WTC11 (cell line): Measurements from ENCODE around the gene CDCP1. TPM values are rescaled to one million over a fixed set of nuclear protein-coding genes. Genes with fewer than 3 reads are reported as not detected.

Source experiments
- ATAC-seq: fragments of 200-7000 bp; cut with Tn5 transposase; 2 replicates; pipeline ENCODE4 v1.10.0; 2021; ENCODE audit warnings: mild to moderate bottlenecking, moderate library complexity
- CTCF ChIA-PET: fragments of 300-600 bp; sonication (Branson Sonifier 250); formaldehyde crosslinking; loops from one replicate; lab custom pipeline; 2021; ENCODE audit warnings: antibody characterized with exemption; lab: Charles Lee
- POLR2A ChIA-PET: fragments of 350-600 bp; sonication (Branson Sonifier 250); formaldehyde crosslinking; loops from one replicate; lab custom pipeline; 2021; ENCODE audit warnings: antibody characterized with exemption; lab: Charles Lee
- DNase-seq: peaks from one replicate; pipeline ENCODE4 v3.0.0; 2021; ENCODE audit warnings: low spot score
- H3K27ac Mint-ChIP-seq: 2 replicates; pipeline ENCODE4 v1.8.0; 2021; ENCODE audit warnings: mixed read lengths
- H3K27me3 Mint-ChIP-seq: 2 replicates; pipeline ENCODE4 v1.8.0; 2021; ENCODE audit warnings: low read depth, mild to moderate bottlenecking, moderate library complexity, mixed read lengths
- H3K36me3 Mint-ChIP-seq: 2 replicates; pipeline ENCODE4 v1.8.0; 2021; ENCODE audit warnings: mixed read lengths
- H3K4me1 Mint-ChIP-seq: 2 replicates; pipeline ENCODE4 v1.8.0; 2022; ENCODE audit warnings: mixed read lengths
- H3K4me3 Mint-ChIP-seq: 2 replicates; pipeline ENCODE4 v1.8.0; 2021; ENCODE audit warnings: mild to moderate bottlenecking, moderate library complexity, mixed read lengths
- H3K9me3 Mint-ChIP-seq: 2 replicates; pipeline ENCODE4 v1.8.0; 2021; ENCODE audit warnings: mixed read lengths
- AR ChIP-seq: fragments of 250-450 bp; sonication (Bioruptor Pico); IDR thresholded peaks from 2 replicates; pipeline ENCODE4 v1.9.0; 2021; ENCODE audit warnings: mild to moderate bottlenecking
- EMX1 ChIP-seq: fragments of 250-450 bp; sonication (Bioruptor Pico); IDR thresholded peaks from 2 replicates; pipeline ENCODE4 v1.8.0; 2021; ENCODE audit warnings: mild to moderate bottlenecking
- ETV6 ChIP-seq: sonication (generic); formaldehyde crosslinking; IDR thresholded peaks from 2 replicates; pipeline ENCODE4 v1.8.1; 2022; ENCODE audit warnings: mild to moderate bottlenecking, missing genetic modification reagents
- FOXJ3 ChIP-seq: sonication (generic); formaldehyde crosslinking; IDR thresholded peaks from 2 replicates; pipeline ENCODE4 v1.9.0; 2021; ENCODE audit warnings: missing genetic modification reagents, mild to moderate bottlenecking, borderline replicate concordance
- FOXP1 ChIP-seq: sonication (generic); formaldehyde crosslinking; IDR thresholded peaks from 2 replicates; pipeline ENCODE4 v1.8.0; 2022; ENCODE audit warnings: missing genetic modification reagents, mild to moderate bottlenecking, moderate library complexity, borderline replicate concordance
- GABPB1 ChIP-seq: sonication (generic); formaldehyde crosslinking; IDR thresholded peaks from 2 replicates; pipeline ENCODE4 v1.8.1; 2023; ENCODE audit warnings: mild to moderate bottlenecking, missing genetic modification reagents
- GRHL2 ChIP-seq: fragments of 250-450 bp; sonication (Bioruptor Pico); IDR thresholded peaks from 2 replicates; pipeline ENCODE4 v1.8.0; 2022; ENCODE audit warnings: mild to moderate bottlenecking, moderate library complexity; ENCODE audit not compliant: insufficient replicate concordance, severe bottlenecking
- HMGXB4 ChIP-seq: sonication (generic); formaldehyde crosslinking; IDR thresholded peaks from 2 replicates; pipeline ENCODE4 v1.8.1; 2023; ENCODE audit warnings: mild to moderate bottlenecking, moderate library complexity, missing genetic modification reagents
- IRF1 ChIP-seq: sonication (generic); formaldehyde crosslinking; IDR thresholded peaks from 2 replicates; pipeline ENCODE4 v1.8.0; 2023; ENCODE audit warnings: missing genetic modification reagents
- IRF2 ChIP-seq: sonication (generic); formaldehyde crosslinking; IDR thresholded peaks from 2 replicates; pipeline ENCODE4 v1.8.0; 2022; ENCODE audit warnings: low read depth, missing genetic modification reagents, borderline replicate concordance
- NR1H2 ChIP-seq: sonication (generic); formaldehyde crosslinking; IDR thresholded peaks from 2 replicates; pipeline ENCODE4 v1.9.0; 2021; ENCODE audit warnings: mild to moderate bottlenecking, moderate library complexity, missing genetic modification reagents
- NR3C1 ChIP-seq: sonication (generic); formaldehyde crosslinking; conservative IDR thresholded peaks from 2 replicates; pipeline ENCODE4 v1.8.1; 2023; ENCODE audit warnings: low read depth, mild to moderate bottlenecking, missing genetic modification reagents
- PRDM15 ChIP-seq: sonication (generic); formaldehyde crosslinking; IDR thresholded peaks from 2 replicates; pipeline ENCODE4 v1.8.0; 2022; ENCODE audit warnings: missing genetic modification reagents
- PREB ChIP-seq: sonication (generic); formaldehyde crosslinking; IDR thresholded peaks from 2 replicates; pipeline ENCODE4 v1.8.1; 2022; ENCODE audit warnings: mild to moderate bottlenecking, missing genetic modification reagents, moderate library complexity, borderline replicate concordance
- SMAD3 ChIP-seq: sonication (generic); formaldehyde crosslinking; IDR thresholded peaks from 2 replicates; pipeline ENCODE4 v1.8.0; 2022; ENCODE audit warnings: missing genetic modification reagents, mild to moderate bottlenecking, borderline replicate concordance
- SOX15 ChIP-seq: fragments of 250-450 bp; sonication (Bioruptor Pico); IDR thresholded peaks from 2 replicates; pipeline ENCODE4 v1.9.0; 2021; ENCODE audit warnings: mild to moderate bottlenecking
- TCF7 ChIP-seq: sonication (generic); formaldehyde crosslinking; IDR thresholded peaks from 2 replicates; pipeline ENCODE4 v1.8.0; 2022; ENCODE audit warnings: mild to moderate bottlenecking, low read depth, missing genetic modification reagents, moderate library complexity
- TP53 ChIP-seq: sonication (generic); formaldehyde crosslinking; IDR thresholded peaks from 2 replicates; pipeline ENCODE4 v1.8.1; 2023; ENCODE audit warnings: mild to moderate bottlenecking, missing genetic modification reagents
- ZBTB21 ChIP-seq: sonication (generic); formaldehyde crosslinking; IDR thresholded peaks from 2 replicates; pipeline ENCODE4 v1.8.1; 2023; ENCODE audit warnings: mild to moderate bottlenecking, missing genetic modification reagents, borderline replicate concordance
- ZNF263 ChIP-seq: sonication (generic); formaldehyde crosslinking; IDR thresholded peaks from 2 replicates; pipeline ENCODE4 v1.8.1; 2022; ENCODE audit warnings: low read depth, mild to moderate bottlenecking, moderate library complexity, missing genetic modification reagents
- total RNA-seq: library from RNA; stranded (reverse); gene quantifications from 3 replicates; pipeline ENCODE4 v1.2.3, GENCODE V29; 2021

The CDCP1 gene
- total RNA-seq, 1 experiment from 2014 or later: 14.6 TPM

- POLR2A ChIA-PET: no interaction called here
- H3K4me3 Mint-ChIP-seq: no peak overlapping the region
- H3K36me3 Mint-ChIP-seq: peaks cover 16% of the 10 kb centered on the region
- no peak for DNase-seq
- TF ChIP-seq EMX1 (CRISPR knock-in tag) (no peak), ZNF263 (CRISPR knock-in tag) (no peak), AR (CRISPR knock-in tag) (no peak), TCF7 (no peak), IRF1 (no peak), SOX15 (no peak), GABPB1 (no peak), SMAD3 (CRISPR knock-in tag) (no peak)
- no peaks in the 10 kb centered on the region for H3K4me1 Mint-ChIP-seq
- ATAC-seq: no peak
- CTCF ChIA-PET: interaction anchor here (1.4 kb wide), 1 partner anchor 35 kb away, joined by 3 read pairs; no protein-coding TSS in a partner anchor
- no peaks in the 10 kb centered on the region for H3K9me3 Mint-ChIP-seq
- H3K27me3 Mint-ChIP-seq: no peaks in the 10 kb centered on the region
- H3K27ac Mint-ChIP-seq: no peak overlapping the region
Observed at GRCh38 chr3:45113625-45114050, 32.5 kb downstream of the CDCP1 start.

GRCh38 chr3:45112939-45113338 lies 33.2 kb downstream of the CDCP1 start:
- TF ChIP-seq ETV6 (CRISPR knock-in tag) (no peak), FOXP1 (CRISPR knock-in tag) (no peak), NR1H2 (no peak), EMX1 (CRISPR knock-in tag) (no peak), NR3C1 (CRISPR knock-in tag) (no peak), TP53 (CRISPR knock-in tag) (no peak), IRF2 (no peak)
- no peaks in the 10 kb centered on the region for H3K27me3 Mint-ChIP-seq
- DNase-seq (no peak), ATAC-seq (no peak)
- CTCF ChIA-PET: interaction anchor here (1.0 kb wide), 2 partner anchors 13 to 99 kb away, joined by 3 read pairs; no protein-coding TSS in a partner anchor
- no peak overlapping the region for H3K27ac Mint-ChIP-seq
- POLR2A ChIA-PET: no interaction called here
- no peak overlapping the region for H3K4me3 Mint-ChIP-seq
- H3K4me1 Mint-ChIP-seq: no peaks in the 10 kb centered on the region
- H3K36me3 Mint-ChIP-seq: peaks cover 16% of the 10 kb centered on the region
- no peaks in the 10 kb centered on the region for H3K9me3 Mint-ChIP-seq

GRCh38 chr3:45110509-45110833 lies 35.7 kb downstream of the CDCP1 start:
- Mint-ChIP-seq H3K27ac (no peak overlapping the region), H3K4me3 (no peak overlapping the region), H3K4me1 (no peaks in the 10 kb centered on the region), H3K9me3 (no peaks in the 10 kb centered on the region), H3K27me3 (no peaks in the 10 kb centered on the region), H3K36me3 (peaks cover 24% of the 10 kb centered on the region)
- CTCF ChIA-PET: no interaction called here
- DNase-seq: no peak
- POLR2A ChIA-PET: no interaction called here
- no peak for ATAC-seq
- no peak for TF ChIP-seq FOXJ3 (CRISPR knock-in tag)
- no peak for TF ChIP-seq PREB (CRISPR knock-in tag)

GRCh38 chr3:45109771-45110508 lies 36.2 kb downstream of the CDCP1 start:
- H3K4me1 Mint-ChIP-seq: no peaks in the 10 kb centered on the region
- H3K36me3 Mint-ChIP-seq: peaks cover 24% of the 10 kb centered on the region
- ChIA-PET CTCF (no interaction called here), POLR2A (no interaction called here)
- H3K27ac Mint-ChIP-seq: no peak overlapping the region
- ATAC-seq (no peak), DNase-seq (no peak)
- no peak overlapping the region for H3K4me3 Mint-ChIP-seq
- no peaks in the 10 kb centered on the region for H3K9me3 Mint-ChIP-seq
- H3K27me3 Mint-ChIP-seq: no peaks in the 10 kb centered on the region
- no peak for TF ChIP-seq PRDM15 (CRISPR knock-in tag)
- TF ChIP-seq GRHL2 (CRISPR knock-in tag): no peak
- no peak for TF ChIP-seq ZBTB21 (CRISPR knock-in tag)
- TF ChIP-seq SOX15: no peak
- no peak for TF ChIP-seq HMGXB4 (CRISPR knock-in tag)
